RCC 7860 (cell line): ENCODE results near the gene ZSCAN5B.

ENCODE experiments used
- DNase-seq: peaks from one replicate; pipeline ENCODE4 v3.0.0-alpha.2; 2015; ENCODE audit warnings: low spot score
- FAIRE-seq: peaks from 2 replicates; lab custom pipeline; 2012; peaks lifted over from hg19 to GRCh38; lab: Jason Lieb, UNC

Gene ZSCAN5B

GRCh38 chr19:56147307-56147706, 50.3 kb downstream of the ZSCAN5B start:
- DNase-seq (no peak), FAIRE-seq (no peak)

- no peak for FAIRE-seq
- DNase-seq = no peak
Measured at GRCh38 chr19:56146904-56147303, 50.7 kb downstream of the ZSCAN5B start.

- FAIRE-seq (no peak), DNase-seq (no peak)
Measured at GRCh38 chr19:56145698-56146097, 51.9 kb downstream of the ZSCAN5B start.

GRCh38 chr19:56144831-56145230, 52.8 kb downstream of the ZSCAN5B start:
- no peak for DNase-seq
- no peak for FAIRE-seq

- FAIRE-seq = no peak
- DNase-seq = no peak
Measured at GRCh38 chr19:56144376-56144775, 53.2 kb downstream of the ZSCAN5B start.

GRCh38 chr19:56142897-56143434, 54.6 kb downstream of the ZSCAN5B start:
- FAIRE-seq = no peak
- DNase-seq = no peak

- FAIRE-seq = no peak
- no peak for DNase-seq
Measured at GRCh38 chr19:56142087-56142787, 55.3 kb downstream of the ZSCAN5B start.

- DNase-seq = no peak
- no peak for FAIRE-seq
Measured at GRCh38 chr19:56141417-56141993, 56.1 kb downstream of the ZSCAN5B start.

- DNase-seq = peak; percentile 93
- peak; percentile 91 for FAIRE-seq
Measured at GRCh38 chr19:56140583-56141416, 56.8 kb downstream of the ZSCAN5B start, which contains the start of gene ZNF444. TSS of gene ZNF444 (plus strand) at chr19:56141287. CDS start at chr19:56146912, 5,625 bp downstream.

GRCh38 chr19:56139847-56140582, 57.6 kb downstream of the ZSCAN5B start:
- DNase-seq (no peak), FAIRE-seq (no peak)
